A673 (cell line): ENCODE results near the gene FCRLB. TPM values are rescaled to one million over a fixed set of nuclear protein-coding genes. Genes with fewer than 3 reads are reported as not detected.
A peak's percentile ranks its signal among the peaks of the same experiment; 100 is the strongest.
"Not testable (repeated sequence)": the region's sequence is repeated elsewhere in the genome, so short reads cannot be mapped to it uniquely, and the experiment has no call there.

Source experiments
- BruUV-seq: library from RNA; stranded (reverse); fragments of 400-500 nt; replicated peaks from 2 replicates; lab custom pipeline; 2021; lab: Mats Ljungman, UMichigan
- CTCF ChIA-PET: fragments of 300-600 bp; sonication (Branson Sonifier 250); formaldehyde crosslinking; loops from one replicate; lab custom pipeline; 2022; ENCODE audit warnings: antibody characterized with exemption; lab: Charles Lee
- POLR2A ChIA-PET: fragments of 300-600 bp; sonication (Branson Sonifier 250); formaldehyde crosslinking; loops from one replicate; lab custom pipeline; 2022; ENCODE audit warnings: antibody characterized with exemption; ENCODE audit not compliant: low non-redundant PET; lab: Charles Lee
- DNase-seq: peaks from one replicate; pipeline ENCODE4 v3.0.0-alpha.2; 2015; ENCODE audit warnings: low spot score
- H3K27ac ChIP-seq: fragments of 200-600 bp; sonication (generic); 2 replicates; pipeline ENCODE4 v1.5.1; 2016; ENCODE audit warnings: mixed run types, low read depth, mild to moderate bottlenecking, mixed read lengths, antibody characterized with exemption, low read length; ENCODE audit not compliant: poor library complexity, severe bottlenecking
- H3K27me3 ChIP-seq: fragments of 200-600 bp; sonication (generic); replicated peaks from 2 replicates; pipeline ENCODE4 v1.6.1; 2017; ENCODE audit warnings: mixed run types, low read depth, mild to moderate bottlenecking, mixed read lengths, antibody characterized with exemption, low read length; ENCODE audit not compliant: insufficient read depth, poor library complexity
- H3K36me3 ChIP-seq: fragments of 200-600 bp; sonication (generic); 2 replicates; pipeline ENCODE4 v1.6.1; 2016; ENCODE audit warnings: mixed run types, mild to moderate bottlenecking, mixed read lengths, antibody characterized with exemption, low read length; ENCODE audit not compliant: insufficient read depth, poor library complexity, severe bottlenecking
- H3K4me1 ChIP-seq: fragments of 200-600 bp; sonication (generic); 2 replicates; pipeline ENCODE4 v1.6.1; 2017; ENCODE audit warnings: mixed run types, mild to moderate bottlenecking, mixed read lengths, antibody characterized with exemption, low read length; ENCODE audit not compliant: insufficient read depth, poor library complexity, severe bottlenecking
- H3K4me3 ChIP-seq: fragments of 200-600 bp; sonication (generic); 2 replicates; pipeline ENCODE4 v1.5.1; 2016; ENCODE audit warnings: low read depth, mixed run types, mild to moderate bottlenecking, mixed read lengths, low read length; ENCODE audit not compliant: poor library complexity, severe bottlenecking
- H3K9me3 ChIP-seq: fragments of 200-600 bp; sonication (generic); 2 replicates; pipeline ENCODE4 v1.6.1; 2016; ENCODE audit warnings: mixed run types, low read depth, mild to moderate bottlenecking, mixed read lengths, antibody characterized with exemption, low read length; ENCODE audit not compliant: poor library complexity, severe bottlenecking
- EZH2 ChIP-seq: fragments of 200-600 bp; sonication (generic); IDR thresholded peaks from 2 replicates; pipeline ENCODE4 v1.6.1; 2017; ENCODE audit warnings: borderline replicate concordance, low read depth, mild to moderate bottlenecking, mixed read lengths, antibody characterized with exemption, low read length; ENCODE audit not compliant: poor library complexity, severe bottlenecking
- intact Hi-C: fragments of 100-400 bp; cut with micrococcal nuclease; formaldehyde crosslinking; loops from one replicate; pipeline ENCODE4 v1.10.0; 2022; ENCODE audit not compliant: unreplicated experiment
- total RNA-seq: library from RNA; stranded (reverse); gene quantifications from 2 replicates; pipeline ENCODE4 v1.2.3, GENCODE V29; 2021
- TF ChIP-seq, protein P1 (sequence below): fragments of 300-800, 200-600 bp; sonication (generic); conservative IDR thresholded peaks from 2 replicates; pipeline ENCODE4 v1.5.1; 2017; ENCODE audit warnings: low read depth, mild to moderate bottlenecking, antibody characterized with exemption, low read length, moderate library complexity, mixed read lengths

FCRLB gene
- total RNA-seq, 1 experiment from 2014 or later, result 0.67 TPM

- no peaks in the 10 kb centered on the region for H3K36me3 ChIP-seq
- H3K4me1 ChIP-seq, result peaks cover 9% of the 10 kb centered on the region
- peak; percentile 96 for DNase-seq
- no peaks in the 10 kb centered on the region for H3K9me3 ChIP-seq
- H3K27me3 ChIP-seq, result no peaks in the 10 kb centered on the region
- ChIA-PET POLR2A (interaction anchor here (0.6 kb wide), 1 partner anchor 457 kb away, joined by 3 read pairs; no protein-coding TSS in a partner anchor), CTCF (interaction anchor here (0.6 to 2.1 kb wide), 2 partner anchors 131 to 271 kb away, joined by 3 to 4 read pairs; no protein-coding TSS in a partner anchor)
- H3K27ac ChIP-seq, result peak within 1 kb of the TSS; percentile 84
- BruUV-seq, result TSS peak; percentile 63
- peak within 1 kb of the TSS; percentile 67 for H3K4me3 ChIP-seq
- intact Hi-C loops, result loop anchor here (10.0 kb wide), 2 partner anchors 268 to 508 kb away; no protein-coding TSS in a partner anchor
- TF ChIP-seq EZH2, result no peak
- TF ChIP-seq, protein P1, sequence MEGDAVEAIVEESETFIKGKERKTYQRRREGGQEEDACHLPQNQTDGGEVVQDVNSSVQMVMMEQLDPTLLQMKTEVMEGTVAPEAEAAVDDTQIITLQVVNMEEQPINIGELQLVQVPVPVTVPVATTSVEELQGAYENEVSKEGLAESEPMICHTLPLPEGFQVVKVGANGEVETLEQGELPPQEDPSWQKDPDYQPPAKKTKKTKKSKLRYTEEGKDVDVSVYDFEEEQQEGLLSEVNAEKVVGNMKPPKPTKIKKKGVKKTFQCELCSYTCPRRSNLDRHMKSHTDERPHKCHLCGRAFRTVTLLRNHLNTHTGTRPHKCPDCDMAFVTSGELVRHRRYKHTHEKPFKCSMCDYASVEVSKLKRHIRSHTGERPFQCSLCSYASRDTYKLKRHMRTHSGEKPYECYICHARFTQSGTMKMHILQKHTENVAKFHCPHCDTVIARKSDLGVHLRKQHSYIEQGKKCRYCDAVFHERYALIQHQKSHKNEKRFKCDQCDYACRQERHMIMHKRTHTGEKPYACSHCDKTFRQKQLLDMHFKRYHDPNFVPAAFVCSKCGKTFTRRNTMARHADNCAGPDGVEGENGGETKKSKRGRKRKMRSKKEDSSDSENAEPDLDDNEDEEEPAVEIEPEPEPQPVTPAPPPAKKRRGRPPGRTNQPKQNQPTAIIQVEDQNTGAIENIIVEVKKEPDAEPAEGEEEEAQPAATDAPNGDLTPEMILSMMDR, result no peak
Measured at GRCh38 chr1:161766102-161766981, 45.0 kb downstream of the FCRLB start, which contains the start of gene ATF6. Gene ATF6 (plus strand): TSS chr1:161766320. CDS start chr1:161766361, 41 bp downstream.

- TF ChIP-seq, protein P1, result no peak
- TF ChIP-seq EZH2, result no peak
- intact Hi-C loops, result loop anchor here (10.0 kb wide), 2 partner anchors 266 to 506 kb away; no protein-coding TSS in a partner anchor
Measured at GRCh38 chr1:161768461-161768860, 47.1 kb downstream of the FCRLB start.

DNA sequence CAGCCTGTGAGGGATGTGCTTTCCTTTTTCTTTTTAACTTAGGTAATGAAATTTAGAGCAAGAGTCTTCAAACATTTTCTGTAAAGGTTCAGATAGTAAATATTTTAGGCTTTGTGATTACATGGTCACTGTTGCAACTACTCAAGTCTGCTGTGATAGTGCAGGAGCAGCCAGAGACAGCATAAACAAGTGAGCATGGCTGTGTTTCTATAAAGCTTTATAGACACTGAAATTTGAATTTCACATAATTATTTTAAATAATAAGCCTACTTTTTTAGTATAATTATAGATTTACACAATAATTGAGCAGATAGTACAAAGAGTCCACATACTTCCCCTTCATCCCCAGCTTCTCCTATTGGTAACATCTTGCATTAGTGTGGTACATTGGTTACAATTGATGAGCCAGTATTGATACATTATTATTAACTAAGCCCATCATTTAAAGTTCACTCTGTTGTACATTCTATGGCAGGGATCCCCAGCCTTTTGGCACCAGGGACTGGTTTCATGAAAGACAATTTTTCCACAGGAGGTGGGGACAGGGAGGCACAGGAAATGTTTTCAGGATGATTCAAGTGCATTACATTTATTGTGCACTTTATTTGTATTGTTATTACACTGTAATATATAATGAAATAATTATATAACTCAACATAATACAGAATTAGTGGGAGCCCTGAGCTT is 47.8 kb downstream of the FCRLB start:
- CTCF ChIA-PET, result no interaction called here
- H3K36me3 ChIP-seq, result no peaks in the 10 kb centered on the region
- H3K4me3 ChIP-seq, result no peak overlapping the region
- BruUV-seq, result no TSS peak
- intact Hi-C loops, result loop anchor here (10.0 kb wide), 2 partner anchors 266 to 506 kb away; no protein-coding TSS in a partner anchor
- no peak overlapping the region for H3K27ac ChIP-seq
- peaks cover 9% of the 10 kb centered on the region for H3K4me1 ChIP-seq
- H3K27me3 ChIP-seq, result no peaks in the 10 kb centered on the region
- DNase-seq, result peak; percentile 6
- TF ChIP-seq EZH2, result no peak
- TF ChIP-seq, protein P1, result no peak
- H3K9me3 ChIP-seq, result no peaks in the 10 kb centered on the region
- POLR2A ChIA-PET, result no interaction called here

More at GRCh38 chr1:161768461-161768860, 47.1 kb downstream of the FCRLB start:
- Histone ChIP-seq H3K27ac (no peak overlapping the region), H3K4me1 (peaks cover 9% of the 10 kb centered on the region), H3K36me3 (no peaks in the 10 kb centered on the region), H3K27me3 (no peaks in the 10 kb centered on the region), H3K9me3 (no peaks in the 10 kb centered on the region), H3K4me3 (no peak overlapping the region)
- no peak for DNase-seq
- BruUV-seq, result no TSS peak
- ChIA-PET POLR2A (no interaction called here), CTCF (interaction anchor here (2.1 kb wide), 1 partner anchor 269 kb away, joined by 4 read pairs; no protein-coding TSS in a partner anchor)

- H3K4me1 ChIP-seq, H3K27me3 ChIP-seq, DNase-seq, BruUV-seq, H3K27ac ChIP-seq, H3K9me3 ChIP-seq, CTCF ChIA-PET, H3K36me3 ChIP-seq, POLR2A ChIA-PET, H3K4me3 ChIP-seq: not testable (repeated sequence)
- intact Hi-C loops, result loop anchor here (10.0 kb wide), 2 partner anchors 265 to 505 kb away; no protein-coding TSS in a partner anchor
Measured at GRCh38 chr1:161769673-161770045, 48.3 kb downstream of the FCRLB start.
